NCI-H2196 (cell line): Measurements from ENCODE around the gene LIN7B.

Experiments
- DNase-seq: peaks from one replicate; lab custom pipeline; 2025; ENCODE audit not compliant: unreplicated experiment; lab: John Stamatoyannopoulos, UW

LIN7B gene

DNA sequence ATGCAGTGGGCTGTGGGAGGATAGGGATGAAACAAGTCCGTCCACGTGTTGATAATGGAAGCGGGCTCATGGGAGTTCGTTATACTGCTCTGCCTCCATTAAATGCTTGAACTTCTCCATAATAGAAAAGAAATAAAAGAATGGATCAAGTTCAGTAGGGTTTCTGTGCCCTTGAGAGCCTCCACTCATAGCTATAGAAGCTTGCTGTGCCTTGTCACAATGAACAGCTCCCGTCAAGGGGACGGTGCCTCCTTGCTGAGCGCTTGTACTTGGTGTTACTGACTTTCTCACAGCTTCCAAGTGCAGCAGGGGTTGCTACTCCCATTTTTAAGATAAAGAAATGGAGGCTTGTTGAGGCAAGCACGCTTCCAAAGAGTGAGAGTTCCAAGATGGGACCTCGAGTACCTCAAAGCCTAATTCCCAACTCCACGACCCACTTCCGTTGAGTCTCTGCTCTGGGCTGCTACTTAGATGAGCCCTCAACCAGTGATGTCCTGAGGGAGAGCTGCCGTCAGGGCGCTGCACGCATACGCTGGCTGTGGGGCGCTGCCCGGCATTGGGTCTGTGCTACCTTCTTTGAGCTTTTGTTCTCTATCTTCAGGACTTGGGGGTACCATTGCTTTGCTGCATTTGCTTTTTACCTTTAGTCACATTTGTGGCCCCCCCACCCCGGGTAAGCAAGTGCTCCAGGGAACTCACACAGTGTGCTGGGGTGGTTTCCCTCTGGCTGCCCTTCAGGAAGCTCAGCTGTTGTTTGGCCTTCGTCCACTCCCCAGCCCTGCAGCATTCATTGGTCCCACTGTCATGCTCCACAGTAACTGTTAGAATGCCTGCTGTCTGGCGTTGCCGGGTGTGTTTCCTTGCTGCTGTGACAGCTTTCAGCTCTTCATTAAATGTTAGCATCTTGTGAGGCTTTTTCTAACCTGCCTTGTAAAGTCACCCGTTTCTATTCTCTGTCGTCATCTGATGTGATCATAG lies 19.4 kb upstream of the LIN7B start:
- no peak for DNase-seq

DNA sequence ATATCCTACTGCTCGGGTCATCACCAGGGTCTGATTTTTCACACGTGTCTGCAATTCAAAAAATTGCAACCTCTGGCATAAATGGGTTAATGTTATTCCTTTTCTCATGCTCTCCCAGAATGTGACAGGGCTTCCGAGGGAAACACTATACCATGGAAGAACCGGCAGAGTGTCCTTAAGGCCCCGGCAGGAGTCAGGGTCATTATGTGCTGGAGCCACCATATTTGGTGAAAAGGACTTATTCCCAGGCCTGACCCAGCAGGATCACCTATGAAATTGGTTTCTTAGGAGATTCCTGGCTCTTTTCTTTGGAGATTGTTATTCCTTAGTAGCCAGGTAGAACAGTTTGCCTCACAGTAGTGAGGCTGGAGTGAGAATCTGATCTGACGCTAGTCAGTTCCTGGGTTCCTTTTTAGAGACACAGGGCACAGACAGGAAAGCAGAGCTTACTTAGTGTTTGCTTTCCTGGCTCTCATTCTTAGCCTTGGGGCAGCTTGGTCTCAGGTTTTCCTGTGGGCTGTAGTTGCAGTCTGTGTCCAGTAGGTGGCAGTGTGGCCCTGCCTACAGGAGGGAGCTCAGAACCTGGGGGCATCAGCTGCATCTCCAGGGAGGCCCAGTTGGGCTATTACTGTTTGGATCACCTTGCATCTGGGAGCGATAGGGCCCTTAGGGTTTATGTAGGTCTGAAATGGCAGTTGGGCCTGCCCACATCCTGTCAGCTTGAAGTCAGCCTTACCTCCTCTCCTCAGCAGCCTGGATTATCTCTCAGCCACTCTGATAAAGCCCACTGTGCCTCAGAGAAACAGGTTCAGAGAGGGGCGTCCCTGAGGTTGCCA lies 16.5 kb upstream of the LIN7B start:
- peak; percentile 88 for DNase-seq

- no peak for DNase-seq
These were observed 15.4 kb upstream of the LIN7B start for GRCh38 chr19:49098795-49099194.

DNA sequence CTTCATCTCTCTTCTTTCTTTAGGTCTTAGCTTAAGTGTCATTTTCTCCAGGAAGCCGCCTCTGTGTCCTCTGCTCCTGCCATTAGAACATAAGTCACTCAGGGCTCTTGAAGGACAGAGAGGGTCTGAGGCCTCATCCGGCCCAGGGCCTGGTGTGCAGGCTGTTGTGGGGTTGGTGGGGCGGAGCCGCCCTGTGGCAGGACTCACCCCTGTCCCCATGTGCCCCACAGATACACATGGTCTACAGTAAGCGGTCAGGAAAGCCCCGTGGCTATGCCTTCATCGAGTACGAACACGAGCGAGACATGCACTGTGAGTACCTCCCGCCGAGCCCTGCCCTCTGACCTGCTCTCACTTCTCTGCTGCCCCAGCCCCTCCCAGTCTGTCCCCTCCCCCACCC lies 13.0 kb upstream of the LIN7B start:
- no peak for DNase-seq

- no peak for DNase-seq
These were observed 11.9 kb upstream of the LIN7B start for GRCh38 chr19:49102303-49102702.

GRCh38 chr19:49103331-49104085 lies 10.7 kb upstream of the LIN7B start:
- DNase-seq = no peak

DNA sequence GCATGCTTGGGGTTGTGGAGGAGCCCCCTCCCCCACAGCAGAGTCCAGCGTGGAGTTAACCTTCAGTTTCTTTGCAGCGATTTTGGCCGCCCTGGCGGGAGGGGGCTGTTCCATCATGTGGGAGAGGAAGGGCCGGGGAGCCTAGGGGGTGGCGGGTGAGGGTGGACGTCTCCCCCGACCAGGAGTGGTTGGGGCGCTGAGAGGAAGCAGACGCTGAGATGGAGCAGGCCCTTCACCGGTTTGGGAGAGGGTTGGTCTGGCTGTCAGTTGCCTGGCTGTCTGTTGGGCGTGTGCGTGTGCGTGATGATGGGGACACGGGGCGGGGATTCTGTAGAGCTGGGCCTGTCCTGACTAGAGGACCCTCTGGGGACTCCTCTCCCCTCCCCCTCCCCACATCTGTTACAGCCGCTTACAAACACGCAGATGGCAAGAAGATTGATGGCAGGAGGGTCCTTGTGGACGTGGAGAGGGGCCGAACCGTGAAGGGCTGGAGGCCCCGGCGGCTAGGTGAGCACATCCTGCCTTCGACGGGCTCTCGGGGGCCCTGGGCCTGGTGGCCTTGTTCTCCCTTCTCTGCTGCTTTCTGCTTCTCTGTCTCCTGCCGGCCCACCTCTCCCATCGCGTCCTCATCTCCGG lies 9.8 kb upstream of the LIN7B start:
- no peak for DNase-seq

DNA sequence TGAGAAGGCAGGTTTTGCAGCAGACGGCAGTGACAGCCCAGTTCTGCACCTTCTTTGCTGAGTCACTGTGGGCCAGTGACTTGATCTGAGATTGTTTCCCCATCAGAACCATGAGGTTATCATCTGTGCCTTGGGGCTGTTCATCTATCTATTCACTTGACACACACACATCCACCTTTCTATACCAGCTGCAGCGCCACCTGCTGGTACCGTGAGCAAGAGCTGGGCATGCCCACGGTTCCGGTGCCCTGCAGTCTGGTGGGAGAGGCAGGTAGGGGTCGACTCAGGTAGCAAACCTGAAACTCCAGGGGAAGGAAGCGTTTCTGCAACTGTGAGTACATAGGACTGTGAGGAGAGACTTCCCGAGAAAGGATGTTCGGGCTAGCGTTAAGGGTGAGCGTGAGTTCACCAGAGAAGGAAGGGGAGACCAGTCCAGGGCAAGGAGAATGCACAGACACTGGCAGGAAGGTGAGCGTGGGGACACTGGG lies 7.5 kb upstream of the LIN7B start:
- DNase-seq = peak; percentile 83

GRCh38 chr19:49107625-49108459 lies 6.3 kb upstream of the LIN7B start:
- no peak for DNase-seq

DNA sequence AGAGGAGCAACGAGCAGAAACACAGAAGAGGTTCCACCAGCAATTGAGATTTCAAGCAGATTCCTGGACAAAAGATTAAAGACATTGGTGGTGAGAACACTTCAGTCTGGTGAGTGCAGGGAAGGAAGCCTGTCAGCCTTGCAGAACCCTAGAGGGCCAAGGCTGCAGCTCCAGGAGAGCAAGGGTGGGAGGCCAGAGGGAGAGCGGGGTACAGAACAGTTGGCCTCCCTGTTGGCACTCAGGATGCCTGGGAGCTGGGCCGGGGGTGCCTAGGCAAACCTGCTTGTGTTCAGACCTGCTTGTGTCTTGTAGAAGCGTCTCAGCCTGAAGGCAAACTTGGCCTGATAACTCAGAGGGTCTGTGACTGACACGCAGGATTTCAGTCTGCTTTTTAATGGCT lies 5.1 kb upstream of the LIN7B start:
- no peak for DNase-seq

DNA sequence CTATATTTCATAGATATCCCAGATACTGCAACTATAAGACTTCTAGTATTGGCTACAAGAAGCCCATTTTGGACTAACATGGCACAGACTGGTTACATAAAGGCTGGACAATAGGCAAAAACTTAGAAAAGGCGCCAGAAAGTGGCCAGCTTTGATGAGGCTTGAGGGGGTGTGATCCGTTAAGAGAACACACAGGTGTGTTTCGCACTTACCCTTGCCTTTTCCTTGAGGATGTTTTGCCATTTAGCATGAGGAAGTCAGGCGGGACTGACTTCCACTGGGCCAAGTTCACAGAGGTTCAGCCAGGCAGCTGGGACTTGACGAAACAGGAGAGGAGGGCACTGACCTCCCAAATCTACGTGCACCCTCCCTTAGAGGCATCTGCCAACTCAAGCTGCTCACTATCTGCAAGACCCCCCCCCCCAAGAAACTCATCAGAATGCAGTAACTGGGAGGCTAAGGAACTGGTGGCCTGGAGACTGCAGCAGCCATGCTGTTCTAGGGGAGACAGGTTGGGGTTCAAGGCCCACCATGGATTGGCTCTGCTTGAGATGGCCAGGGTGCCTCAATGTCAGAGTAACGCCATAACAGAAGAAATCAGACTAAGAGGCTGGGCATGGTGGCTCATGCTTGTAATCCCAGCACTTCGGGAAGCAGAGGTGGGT lies 4.5 kb upstream of the LIN7B start:
- DNase-seq = no peak

- no peak for DNase-seq
These were observed 3.6 kb upstream of the LIN7B start for GRCh38 chr19:49110567-49110966.

DNA sequence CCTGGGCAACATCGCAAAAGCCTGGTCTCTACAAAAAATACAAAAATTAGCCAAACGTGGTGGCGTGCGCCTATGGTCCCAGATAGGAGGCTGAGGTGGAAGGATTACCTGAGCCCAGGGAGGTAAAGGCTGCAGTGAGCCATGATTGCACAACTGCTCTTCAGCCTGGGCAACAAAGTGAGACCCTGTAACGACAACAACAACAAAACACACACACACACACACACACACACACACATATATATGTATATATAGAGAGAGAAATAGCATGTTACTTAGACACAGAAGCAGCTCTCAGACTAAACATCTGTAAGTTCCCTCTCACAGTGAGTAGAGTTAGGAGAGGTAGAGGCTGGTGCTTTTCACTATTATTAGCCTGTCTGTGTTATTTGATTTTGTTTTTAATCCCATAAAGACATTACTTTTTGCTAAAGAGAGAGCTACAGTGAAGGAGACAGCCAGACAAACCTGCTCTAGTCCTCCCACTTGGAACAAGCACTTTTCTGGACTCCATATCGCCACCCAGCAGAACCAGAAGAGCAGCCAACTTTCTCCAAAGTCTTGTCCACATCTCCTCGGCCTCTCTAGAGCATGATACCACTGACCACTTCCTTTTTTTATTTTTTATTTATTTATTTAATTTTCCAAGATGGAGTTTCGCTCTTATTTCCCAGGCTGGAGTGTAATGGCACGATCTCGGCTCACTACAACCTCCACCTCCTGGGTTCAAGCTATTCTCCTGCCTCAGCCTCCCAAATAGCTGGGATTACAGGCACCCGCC lies 2.8 kb upstream of the LIN7B start:
- no peak for DNase-seq

GRCh38 chr19:49114630-49115363 lies 627 bp downstream of the LIN7B start:
- DNase-seq = no peak

- no peak for DNase-seq
These were observed 2.4 kb downstream of the LIN7B start for GRCh38 chr19:49116544-49116943.

- no peak for DNase-seq
These were observed 3.8 kb downstream of the LIN7B start for GRCh38 chr19:49117677-49118564.
